ENCODE data around the gene BRD3.

DNA sequence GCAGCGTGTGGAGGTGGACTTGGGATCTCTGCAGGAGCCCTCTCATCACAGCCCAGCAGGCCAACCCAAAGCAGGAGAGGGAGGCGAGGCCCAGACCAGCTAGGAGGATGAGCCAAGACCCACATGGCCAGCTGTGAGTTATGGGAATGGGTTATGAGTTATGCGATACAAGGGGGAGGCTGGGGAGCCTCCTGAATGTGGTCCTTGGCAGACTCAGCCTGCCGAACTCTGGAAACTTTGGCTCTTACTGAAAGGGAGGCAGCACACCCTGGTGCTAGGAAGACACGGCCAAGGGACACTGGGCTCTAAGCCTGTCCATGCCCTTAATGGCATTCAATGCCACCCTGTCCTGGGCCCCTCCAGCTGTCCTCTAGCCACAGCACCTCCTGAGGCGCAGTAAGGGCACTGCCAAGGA is 68.0 kb downstream of the BRD3 start:
- TF ChIP-seq CTCF (conservative IDR thresholded peaks at IDR 0.05; ENCODE audit: low read depth, low read length) (no peak), EZH2 (IDR thresholded peaks at IDR 0.05; ENCODE audit: borderline replicate concordance, low read depth, low read length, poor library complexity, severe bottlenecking) (no peak)

Measured in A673 (cell line).